Measurements from ENCODE around the gene PAPOLB.

GRCh38 chr7:4824120-4824775, 37.6 kb downstream of the PAPOLB start:
- TF ChIP-seq CTCF (conservative IDR thresholded peaks at IDR 0.05; ENCODE audit: low read depth, low read length), result no peak
- TF ChIP-seq SMC3 (IDR thresholded peaks at IDR 0.05; ENCODE audit: low read depth, low read length), result no peak
- no peak for TF ChIP-seq NFE2L2 (IDR thresholded peaks at IDR 0.05; ENCODE audit: low read depth, low read length)
- TF ChIP-seq RCOR1 (IDR thresholded peaks at IDR 0.05; ENCODE audit: insufficient replicate concordance, low read length), result no peak
- TF ChIP-seq POLR2A (IDR thresholded peaks at IDR 0.05; ENCODE audit: low read depth, low read length), result no peak
